ENCODE data around the gene OXNAD1.

GRCh38 chr3:16316396-16316795, 51.4 kb downstream of the OXNAD1 start:
- no peak for TF ChIP-seq POLR2A (IDR thresholded peaks at IDR 0.05)
- TF ChIP-seq, protein P1, sequence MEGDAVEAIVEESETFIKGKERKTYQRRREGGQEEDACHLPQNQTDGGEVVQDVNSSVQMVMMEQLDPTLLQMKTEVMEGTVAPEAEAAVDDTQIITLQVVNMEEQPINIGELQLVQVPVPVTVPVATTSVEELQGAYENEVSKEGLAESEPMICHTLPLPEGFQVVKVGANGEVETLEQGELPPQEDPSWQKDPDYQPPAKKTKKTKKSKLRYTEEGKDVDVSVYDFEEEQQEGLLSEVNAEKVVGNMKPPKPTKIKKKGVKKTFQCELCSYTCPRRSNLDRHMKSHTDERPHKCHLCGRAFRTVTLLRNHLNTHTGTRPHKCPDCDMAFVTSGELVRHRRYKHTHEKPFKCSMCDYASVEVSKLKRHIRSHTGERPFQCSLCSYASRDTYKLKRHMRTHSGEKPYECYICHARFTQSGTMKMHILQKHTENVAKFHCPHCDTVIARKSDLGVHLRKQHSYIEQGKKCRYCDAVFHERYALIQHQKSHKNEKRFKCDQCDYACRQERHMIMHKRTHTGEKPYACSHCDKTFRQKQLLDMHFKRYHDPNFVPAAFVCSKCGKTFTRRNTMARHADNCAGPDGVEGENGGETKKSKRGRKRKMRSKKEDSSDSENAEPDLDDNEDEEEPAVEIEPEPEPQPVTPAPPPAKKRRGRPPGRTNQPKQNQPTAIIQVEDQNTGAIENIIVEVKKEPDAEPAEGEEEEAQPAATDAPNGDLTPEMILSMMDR (IDR thresholded peaks at IDR 0.05) = no peak

Data from suprapubic skin (tissue), 3 donors.